ENCODE data around the gene ABCD1. TPM values are rescaled to one million over a fixed set of nuclear protein-coding genes. Genes with fewer than 3 reads are reported as not detected.
"Not testable (repeated sequence)": the region's sequence is repeated elsewhere in the genome, so short reads cannot be mapped to it uniquely, and the experiment has no call there.

ABCD1 gene
- total and polyA plus RNA-seq, 7 donors, result 1.8 to 21.3 (median 12.8) TPM

DNA sequence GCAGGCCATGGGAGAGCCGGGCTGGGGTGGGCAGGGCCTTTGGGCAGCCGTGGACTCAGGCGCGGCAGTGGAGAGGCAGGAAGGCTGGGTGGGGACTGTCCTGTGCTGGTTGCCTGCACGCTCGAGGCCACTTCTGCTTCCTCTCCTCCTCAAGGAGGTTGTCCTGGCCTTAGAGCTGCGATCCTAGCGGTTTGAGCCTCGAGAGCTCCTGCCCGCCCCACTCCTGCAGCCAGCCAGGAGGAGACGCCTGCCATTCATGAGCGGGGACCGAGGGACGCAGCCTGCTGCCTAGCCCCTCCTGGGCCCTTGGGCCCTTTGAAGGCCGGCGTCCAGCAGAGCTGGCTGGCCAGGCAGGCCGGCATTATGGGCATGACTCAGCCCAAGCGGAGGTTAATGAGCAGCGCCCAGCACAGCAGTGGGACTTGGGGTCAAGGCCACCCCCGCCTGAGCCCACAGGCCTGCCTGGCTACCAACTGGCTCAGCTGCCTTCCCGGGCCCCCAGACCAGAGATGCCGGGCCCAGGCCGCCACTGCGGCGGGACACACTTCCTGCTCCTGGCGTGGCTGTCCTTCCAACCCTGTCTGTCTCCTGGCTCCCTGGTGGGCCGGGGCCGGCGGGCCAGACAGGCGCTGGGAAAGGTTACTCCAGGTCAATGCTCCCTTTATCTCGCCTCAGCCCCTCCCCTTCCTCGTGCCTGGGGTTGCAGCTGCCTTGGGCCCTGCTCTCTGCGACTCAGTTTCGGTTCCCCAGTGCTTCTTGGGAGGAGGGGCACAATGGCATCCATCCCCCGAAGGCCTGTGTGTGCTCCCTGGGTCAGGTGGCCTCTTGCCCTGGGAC, 1.8 kb downstream of the ABCD1 start:
- peaks cover 0 to 60% (median 55%) of the 10 kb centered on the region in 4 donors for H3K4me1 ChIP-seq

DNA sequence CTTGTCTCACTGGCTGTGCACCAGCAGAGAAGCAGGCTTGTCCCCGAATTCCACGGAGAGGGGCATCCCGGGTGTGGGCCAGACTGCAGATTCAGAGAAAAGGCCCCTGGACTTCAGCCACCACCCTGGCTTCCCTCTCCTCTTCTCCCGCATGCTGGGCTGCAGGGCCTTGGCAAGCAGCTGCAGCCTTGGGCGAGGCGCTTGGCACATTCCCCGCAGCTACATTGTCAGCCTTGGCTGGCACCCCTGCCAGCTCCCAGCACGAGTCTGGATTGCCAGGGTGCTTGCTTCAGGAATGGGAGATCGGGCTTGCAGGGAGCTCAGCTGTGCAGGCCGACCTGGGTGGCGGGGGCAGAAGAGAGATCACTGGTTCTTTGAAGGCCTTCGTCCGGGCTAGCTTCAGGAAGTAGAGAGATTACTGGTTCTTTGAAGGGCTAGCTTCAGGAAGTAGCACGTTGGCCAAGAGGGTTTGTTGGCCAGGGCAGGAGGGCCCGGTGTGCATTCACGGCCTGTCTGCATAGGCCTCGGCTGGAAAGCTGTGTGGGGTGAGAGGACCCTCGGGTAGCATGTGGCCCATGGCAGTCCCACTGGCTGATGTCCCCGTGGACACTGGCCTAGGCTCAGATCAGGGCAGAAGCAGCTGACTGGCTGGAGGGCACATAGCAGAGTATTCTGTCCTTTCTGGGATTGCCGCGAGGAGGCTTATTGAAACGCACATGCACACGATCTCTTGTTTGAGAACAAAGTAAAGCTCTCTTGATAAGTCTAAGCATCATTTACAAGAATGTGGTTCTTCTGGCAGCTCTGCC, 2.7 kb downstream of the ABCD1 start:
- peaks cover 0 to 57% (median 53%) of the 10 kb centered on the region in 4 donors for H3K4me1 ChIP-seq
- no peak for TF ChIP-seq POLR2A (IDR thresholded peaks at IDR 0.05)
- TF ChIP-seq POLR2AphosphoS5 (IDR thresholded peaks at IDR 0.05), result peak in 2 of 4 donors; percentile 26 to 53
- no peak for TF ChIP-seq EP300 (IDR thresholded peaks at IDR 0.05)
- TF ChIP-seq, protein P1, sequence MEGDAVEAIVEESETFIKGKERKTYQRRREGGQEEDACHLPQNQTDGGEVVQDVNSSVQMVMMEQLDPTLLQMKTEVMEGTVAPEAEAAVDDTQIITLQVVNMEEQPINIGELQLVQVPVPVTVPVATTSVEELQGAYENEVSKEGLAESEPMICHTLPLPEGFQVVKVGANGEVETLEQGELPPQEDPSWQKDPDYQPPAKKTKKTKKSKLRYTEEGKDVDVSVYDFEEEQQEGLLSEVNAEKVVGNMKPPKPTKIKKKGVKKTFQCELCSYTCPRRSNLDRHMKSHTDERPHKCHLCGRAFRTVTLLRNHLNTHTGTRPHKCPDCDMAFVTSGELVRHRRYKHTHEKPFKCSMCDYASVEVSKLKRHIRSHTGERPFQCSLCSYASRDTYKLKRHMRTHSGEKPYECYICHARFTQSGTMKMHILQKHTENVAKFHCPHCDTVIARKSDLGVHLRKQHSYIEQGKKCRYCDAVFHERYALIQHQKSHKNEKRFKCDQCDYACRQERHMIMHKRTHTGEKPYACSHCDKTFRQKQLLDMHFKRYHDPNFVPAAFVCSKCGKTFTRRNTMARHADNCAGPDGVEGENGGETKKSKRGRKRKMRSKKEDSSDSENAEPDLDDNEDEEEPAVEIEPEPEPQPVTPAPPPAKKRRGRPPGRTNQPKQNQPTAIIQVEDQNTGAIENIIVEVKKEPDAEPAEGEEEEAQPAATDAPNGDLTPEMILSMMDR (IDR thresholded peaks at IDR 0.05), result no peak
- H3K27me3 ChIP-seq, result no peaks in the 10 kb centered on the region
- H3K27ac ChIP-seq, result peak overlapping the region; percentile 86 to 93 (median 91)
- 13 to 36% methylated on average over 23 of the region's 23 CpGs for WGBS, 2 donors
- peak; percentile 89 for DNase-seq
- intact Hi-C loops (cut with DNase I), result loop anchor here (2.0 kb wide), 1 partner anchor 15 kb away; no protein-coding TSS in a partner anchor
- peaks cover 0 to 11% (median 0%) of the 10 kb centered on the region in 4 donors for H3K36me3 ChIP-seq
- H3K4me3 ChIP-seq, result peak overlapping the region in 3 of 4 donors; percentile 69 to 78 (median 76)
- no peaks in the 10 kb centered on the region for H3K9me3 ChIP-seq

More for the DNA sequence above, 1.8 kb downstream of the ABCD1 start:
- 4 to 11% methylated on average over 34 to 35 of the region's 35 CpGs for WGBS, 2 donors
- H3K36me3 ChIP-seq, result peaks cover 0 to 11% (median 0%) of the 10 kb centered on the region in 4 donors
- H3K9me3 ChIP-seq, result no peaks in the 10 kb centered on the region
- intact Hi-C loops (cut with DNase I), result loop anchor here (2.0 kb wide), 1 partner anchor 16 kb away; no protein-coding TSS in a partner anchor
- TF ChIP-seq POLR2AphosphoS5 (IDR thresholded peaks at IDR 0.05), result peak in 2 of 4 donors; percentile 2 to 14
- TF ChIP-seq, protein P1 (IDR thresholded peaks at IDR 0.05), result no peak
- no peaks in the 10 kb centered on the region for H3K27me3 ChIP-seq
- peak overlapping the region in 3 of 4 donors; percentile 69 to 78 (median 76) for H3K4me3 ChIP-seq
- peak; percentile 82 for DNase-seq
- peak overlapping the region; percentile 86 to 93 (median 91) for H3K27ac ChIP-seq

DNA sequence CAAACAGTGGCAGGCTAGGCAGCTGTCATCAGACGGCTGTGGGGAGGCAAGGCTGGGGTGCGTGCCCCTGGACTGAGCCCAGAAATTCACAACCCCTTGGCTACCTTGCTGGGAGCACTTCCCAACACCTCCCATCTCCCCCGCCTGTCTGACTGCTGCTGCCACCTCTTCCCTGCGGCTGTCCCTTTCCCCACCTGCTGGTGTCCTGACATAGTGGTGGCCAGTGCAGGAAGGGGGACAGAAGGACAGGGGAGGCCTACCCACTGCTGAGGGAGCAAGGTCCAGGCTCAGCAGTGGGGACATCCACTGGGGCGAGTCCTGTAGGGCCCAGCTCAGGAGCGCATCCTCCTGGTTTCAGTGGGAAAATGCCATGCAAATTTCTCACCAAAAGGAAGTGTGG, 3.4 kb downstream of the ABCD1 start:
- WGBS, 2 donors, result 83 to 91% methylated on average over 6 of the region's 6 CpGs
- peak overlapping the region; percentile 86 to 93 (median 91) for H3K27ac ChIP-seq
- intact Hi-C loops (cut with DNase I), result no loop called here

DNA sequence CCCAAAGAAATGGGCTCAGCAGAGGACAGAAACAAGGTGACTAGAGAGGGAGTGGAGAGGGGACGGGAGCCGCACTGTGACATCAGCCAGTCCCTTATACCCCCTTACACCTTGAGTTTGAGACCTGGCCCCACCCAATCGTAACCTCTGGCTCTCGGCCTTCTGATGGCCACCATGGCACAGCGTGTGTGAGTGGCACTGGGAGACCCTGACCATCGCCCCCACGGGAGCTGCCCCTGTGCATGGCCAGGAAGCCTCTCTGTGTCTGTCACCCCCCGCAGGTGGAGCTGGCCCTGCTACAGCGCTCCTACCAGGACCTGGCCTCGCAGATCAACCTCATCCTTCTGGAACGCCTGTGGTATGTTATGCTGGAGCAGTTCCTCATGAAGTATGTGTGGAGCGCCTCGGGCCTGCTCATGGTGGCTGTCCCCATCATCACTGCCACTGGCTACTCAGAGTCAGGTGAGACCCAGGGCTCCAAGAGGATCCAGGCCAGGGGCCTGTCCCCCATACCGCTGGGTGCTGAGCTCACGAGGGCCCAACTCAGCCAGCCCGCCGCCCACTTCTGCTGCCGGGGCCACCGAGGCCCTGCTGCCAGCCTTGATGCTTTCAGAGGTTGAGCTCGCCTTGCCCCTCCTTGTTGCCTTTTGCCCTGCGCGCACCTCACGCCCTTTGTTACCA, 4.4 kb downstream of the ABCD1 start:
- Histone ChIP-seq H3K27ac (peak overlapping the region in 3 of 4 donors; percentile 91 to 93 (median 91)), H3K4me1 (peaks cover 0 to 47% (median 45%) of the 10 kb centered on the region in 4 donors), H3K36me3 (peaks cover 0 to 11% (median 0%) of the 10 kb centered on the region in 4 donors), H3K4me3 (no peak overlapping the region), H3K9me3 (no peaks in the 10 kb centered on the region), H3K27me3 (no peaks in the 10 kb centered on the region)
- 95 to 97% methylated on average over 23 of the region's 23 CpGs for WGBS, 2 donors
- intact Hi-C loops (cut with DNase I), result no loop called here
- DNase-seq, result no peak
- TF ChIP-seq, protein P1 (IDR thresholded peaks at IDR 0.05), result no peak
- TF ChIP-seq POLR2A (IDR thresholded peaks at IDR 0.05) (no peak), POLR2AphosphoS5 (IDR thresholded peaks at IDR 0.05) (no peak), EP300 (IDR thresholded peaks at IDR 0.05) (no peak)

More for the DNA sequence above, 3.4 kb downstream of the ABCD1 start:
- peaks cover 0 to 49% (median 46%) of the 10 kb centered on the region in 4 donors for H3K4me1 ChIP-seq
- H3K27me3 ChIP-seq, result no peaks in the 10 kb centered on the region
- no peak for TF ChIP-seq POLR2AphosphoS5 (IDR thresholded peaks at IDR 0.05)
- TF ChIP-seq, protein P1 (IDR thresholded peaks at IDR 0.05), result no peak
- TF ChIP-seq POLR2A (IDR thresholded peaks at IDR 0.05), result no peak
- TF ChIP-seq EP300 (IDR thresholded peaks at IDR 0.05), result no peak
- H3K9me3 ChIP-seq, result no peaks in the 10 kb centered on the region
- DNase-seq, result no peak
- H3K36me3 ChIP-seq, result peaks cover 0 to 11% (median 0%) of the 10 kb centered on the region in 4 donors
- H3K4me3 ChIP-seq, result no peak overlapping the region

DNA sequence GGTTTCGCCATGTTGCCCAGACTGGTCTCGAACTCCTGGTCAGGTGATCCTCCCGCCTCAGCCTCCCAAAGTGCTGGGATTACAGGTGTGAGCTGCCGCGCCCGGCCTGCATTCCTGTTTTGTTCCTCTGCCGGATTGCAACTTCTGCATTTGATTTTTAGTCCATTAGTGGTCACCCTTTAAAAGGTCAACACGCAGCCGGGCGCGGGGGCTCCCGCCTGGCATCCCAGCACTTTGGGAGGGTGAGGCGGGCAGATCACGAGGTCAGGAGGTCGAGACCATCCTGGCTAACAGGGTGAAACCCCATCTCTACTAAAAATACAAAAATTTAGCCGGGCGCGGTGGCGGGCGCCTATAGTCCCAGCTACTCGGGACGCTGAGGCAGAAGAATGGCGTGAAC, 5.5 kb downstream of the ABCD1 start:
- H3K27ac ChIP-seq; H3K9me3 ChIP-seq; H3K4me3 ChIP-seq; intact Hi-C loops (cut with DNase I); DNase-seq; H3K27me3 ChIP-seq: not testable (repeated sequence)
- peaks cover 0 to 11% (median 0%) of the 10 kb centered on the region in 4 donors for H3K36me3 ChIP-seq
- WGBS, 2 donors, result 91 to 95% methylated on average over 23 of the region's 23 CpGs
- peaks cover 0 to 43% (median 41%) of the 10 kb centered on the region in 4 donors for H3K4me1 ChIP-seq
